Pancreas (tissue), 8 donors: Measurements from ENCODE around the gene PBXIP1. TPM values are rescaled to one million over a fixed set of nuclear protein-coding genes. Genes with fewer than 3 reads are reported as not detected.

Experiments used
- microRNA-seq, 2 donors: library from miRNA; unstranded; fragments of <30 nt; microRNA quantifications; one replicate each; pipeline versions ENCODE4 to v1.1.0, GENCODE V29; 2019 to 2020
- polyA plus RNA-seq, 2 donors: library from polyadenylated mRNA; stranded (reverse); fragments of 200-250 nt; gene quantifications; one replicate each; pipeline ENCODE4 v1.2.3, GENCODE V29; 2013
- total RNA-seq, 6 donors: library from RNA; stranded (reverse); fragmentation: NEBNext Ultra II Directional in 4 of 6; extraction: Animal tissue kit (Norgen Biotek cat#: 25700) in 4 of 6; gene quantifications; one replicate each; pipeline versions ENCODE4 v1.2.1 to v1.2.4, GENCODE V29; 2021 to 2023
- donor health status: healthy with polysubstance abuse.
- donor health status: DM: no; HTN: no; CAD: no; lungs with moderate emphysema.
- donor health status: DM: no; HTN: no; CAD: no.
- donor health status: Bipolar disorder and iron deficiency.
- donor health status: DM: yes; HTN: yes; CAD: no.
- donor health status: DM: no; HTN: no; CAD: no.
- donor health status: DM: no; HTN: no; CAD: no.
- donor health status: DM: yes; HTN: yes; CAD: no.

PBXIP1 gene
- total and polyA plus RNA-seq, 8 donors = 15.6 to 53.1 (median 28.4) TPM

Small RNA genes lying within 50 kb of the gene (microRNA-seq; reads per million reads assigned to microRNA genes)
- 0 to 0.29 reads per million in 2 donors for gene MIR4258

Other genes starting within 250 kb of the PBXIP1 start
- 1 to 10 TPM in 1 of 6 donors, under 1 TPM in 5; 0.23 to 1.0 (median 0.36) TPM for gene KCNN3, start 85.8 kb downstream of the PBXIP1 start, total RNA-seq
- under 1 TPM; 0.11 to 0.35 TPM for gene KCNN3, start 85.8 kb downstream of the PBXIP1 start, polyA plus RNA-seq
- gene PMVK, start 19.4 kb downstream of the PBXIP1 start, total RNA-seq = 10 to 100 TPM; 12.4 to 23.3 (median 16.8) TPM
- 10 to 100 TPM; 15.9 to 32.4 TPM for gene PMVK, start 19.4 kb downstream of the PBXIP1 start, polyA plus RNA-seq
- gene PYGO2, start 5.7 kb upstream of the PBXIP1 start, total RNA-seq = 10 to 100 TPM in 3 of 6 donors, 1 to 10 TPM in 3; 8.1 to 18.3 (median 9.9) TPM
- 10 to 100 TPM; 13.3 to 19.5 TPM for gene PYGO2, start 5.7 kb upstream of the PBXIP1 start, polyA plus RNA-seq
- 10 to 100 TPM; 32.3 to 53.4 (median 40.7) TPM for gene SHC1, start 14.6 kb upstream of the PBXIP1 start, total RNA-seq
- gene SHC1, start 14.6 kb upstream of the PBXIP1 start, polyA plus RNA-seq = 10 to 100 TPM; 37.4 to 47.6 TPM
- gene CKS1B, start 18.6 kb upstream of the PBXIP1 start, total RNA-seq = 10 to 100 TPM in 3 of 6 donors, 1 to 10 TPM in 3; 6.7 to 12.0 (median 10.2) TPM
- 10 to 100 TPM in 1 of 2 donors, 1 to 10 TPM in 1; 6.7 to 19.5 TPM for gene CKS1B, start 18.6 kb upstream of the PBXIP1 start, polyA plus RNA-seq
- gene FLAD1, start 27.2 kb upstream of the PBXIP1 start, total RNA-seq = 10 to 100 TPM in 4 of 6 donors, 1 to 10 TPM in 2; 8.3 to 14.1 (median 11.9) TPM
- 10 to 100 TPM; 22.6 to 28.6 TPM for gene FLAD1, start 27.2 kb upstream of the PBXIP1 start, polyA plus RNA-seq
- gene LENEP, start 37.5 kb upstream of the PBXIP1 start, total RNA-seq = under 1 TPM in 1 of 6 donors, not detected in 5; 0.29 TPM
- gene LENEP, start 37.5 kb upstream of the PBXIP1 start, polyA plus RNA-seq = not detected
- gene ZBTB7B, start 46.7 kb upstream of the PBXIP1 start, total RNA-seq = 10 to 100 TPM; 24.5 to 38.4 (median 37.2) TPM
- 10 to 100 TPM; 19.8 to 31.8 TPM for gene ZBTB7B, start 46.7 kb upstream of the PBXIP1 start, polyA plus RNA-seq
- under 1 TPM; 0.12 to 0.94 (median 0.22) TPM for gene DCST2, start 77.7 kb upstream of the PBXIP1 start, total RNA-seq
- 1 to 10 TPM; 3.9 to 5.1 TPM for gene DCST2, start 77.7 kb upstream of the PBXIP1 start, polyA plus RNA-seq
- gene DCST1, start 77.7 kb upstream of the PBXIP1 start, total RNA-seq = under 1 TPM in 1 of 6 donors, not detected in 5; 0.14 TPM
- gene DCST1, start 77.7 kb upstream of the PBXIP1 start, polyA plus RNA-seq = not detected
- 10 to 100 TPM; 23.7 to 37.6 (median 33.2) TPM for gene ADAM15, start 95.2 kb upstream of the PBXIP1 start, total RNA-seq
- gene ADAM15, start 95.2 kb upstream of the PBXIP1 start, polyA plus RNA-seq = 100 to 1,000 TPM; 114 to 125 TPM
- 1 to 10 TPM; 2.1 to 5.6 (median 3.1) TPM for gene EFNA4, start 107.6 kb upstream of the PBXIP1 start, total RNA-seq
- gene EFNA4, start 107.6 kb upstream of the PBXIP1 start, polyA plus RNA-seq = 1 to 10 TPM; 6.0 to 6.2 TPM
- gene EFNA3, start 122.7 kb upstream of the PBXIP1 start, total RNA-seq = 1 to 10 TPM in 2 of 6 donors, under 1 TPM in 4; 0.52 to 1.2 (median 0.70) TPM
- under 1 TPM; 0.72 to 0.99 TPM for gene EFNA3, start 122.7 kb upstream of the PBXIP1 start, polyA plus RNA-seq
- 10 to 100 TPM; 19.5 to 45.9 (median 30.4) TPM for gene EFNA1, start 171.8 kb upstream of the PBXIP1 start, total RNA-seq
- 10 to 100 TPM; 47.9 to 91.7 TPM for gene EFNA1, start 171.8 kb upstream of the PBXIP1 start, polyA plus RNA-seq
- gene SLC50A1, start 179.8 kb upstream of the PBXIP1 start, total RNA-seq = 10 to 100 TPM; 18.7 to 33.3 (median 26.2) TPM
- 10 to 100 TPM; 32.8 to 33.0 TPM for gene SLC50A1, start 179.8 kb upstream of the PBXIP1 start, polyA plus RNA-seq
- 10 to 100 TPM; 39.4 to 46.5 (median 42.3) TPM for gene DPM3, start 184.4 kb upstream of the PBXIP1 start, total RNA-seq
- 100 to 1,000 TPM; 211 to 227 TPM for gene DPM3, start 184.4 kb upstream of the PBXIP1 start, polyA plus RNA-seq
- gene KRTCAP2, start 217.2 kb upstream of the PBXIP1 start, total RNA-seq = 100 to 1,000 TPM in 4 of 6 donors, 10 to 100 TPM in 2; 91.8 to 119 (median 102) TPM
- gene KRTCAP2, start 217.2 kb upstream of the PBXIP1 start, polyA plus RNA-seq = 100 to 1,000 TPM; 182 to 238 TPM
- under 1 TPM; 0.19 to 0.59 (median 0.33) TPM for gene TRIM46, start 217.8 kb upstream of the PBXIP1 start, total RNA-seq
- gene TRIM46, start 217.8 kb upstream of the PBXIP1 start, polyA plus RNA-seq = 1 to 10 TPM; 1.2 to 4.1 TPM